ENCODE results near the gene AGTRAP. TPM values are rescaled to one million over a fixed set of nuclear protein-coding genes. Genes with fewer than 3 reads are reported as not detected.

The AGTRAP gene
- total and polyA plus RNA-seq, 2 of the 8 experiments (the other 6 are each of a cell fraction or from before 2014, with no cell fraction given), result 69.7 to 192 TPM

DNA sequence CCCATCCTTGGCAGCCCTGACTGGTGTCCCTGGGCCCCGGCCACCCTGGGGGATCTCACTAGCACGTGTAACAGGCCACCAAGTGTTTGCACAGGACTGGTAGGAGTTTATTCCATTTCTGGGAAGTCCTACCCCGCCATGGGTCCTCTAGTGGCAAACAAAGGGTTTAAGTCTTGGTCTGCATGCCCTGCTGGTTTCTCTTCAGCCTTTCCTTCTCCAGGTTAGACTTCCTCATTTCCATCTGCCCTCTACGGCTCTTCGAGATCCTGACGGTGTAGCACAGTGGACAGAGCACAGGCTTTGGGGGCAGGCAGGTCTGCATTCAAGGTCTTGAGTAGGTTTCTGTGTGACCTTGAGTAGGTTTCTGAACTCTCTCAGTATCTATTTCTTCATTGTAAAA is 2.8 kb downstream of the AGTRAP start (continued):
- TF ChIP-seq, protein P1, sequence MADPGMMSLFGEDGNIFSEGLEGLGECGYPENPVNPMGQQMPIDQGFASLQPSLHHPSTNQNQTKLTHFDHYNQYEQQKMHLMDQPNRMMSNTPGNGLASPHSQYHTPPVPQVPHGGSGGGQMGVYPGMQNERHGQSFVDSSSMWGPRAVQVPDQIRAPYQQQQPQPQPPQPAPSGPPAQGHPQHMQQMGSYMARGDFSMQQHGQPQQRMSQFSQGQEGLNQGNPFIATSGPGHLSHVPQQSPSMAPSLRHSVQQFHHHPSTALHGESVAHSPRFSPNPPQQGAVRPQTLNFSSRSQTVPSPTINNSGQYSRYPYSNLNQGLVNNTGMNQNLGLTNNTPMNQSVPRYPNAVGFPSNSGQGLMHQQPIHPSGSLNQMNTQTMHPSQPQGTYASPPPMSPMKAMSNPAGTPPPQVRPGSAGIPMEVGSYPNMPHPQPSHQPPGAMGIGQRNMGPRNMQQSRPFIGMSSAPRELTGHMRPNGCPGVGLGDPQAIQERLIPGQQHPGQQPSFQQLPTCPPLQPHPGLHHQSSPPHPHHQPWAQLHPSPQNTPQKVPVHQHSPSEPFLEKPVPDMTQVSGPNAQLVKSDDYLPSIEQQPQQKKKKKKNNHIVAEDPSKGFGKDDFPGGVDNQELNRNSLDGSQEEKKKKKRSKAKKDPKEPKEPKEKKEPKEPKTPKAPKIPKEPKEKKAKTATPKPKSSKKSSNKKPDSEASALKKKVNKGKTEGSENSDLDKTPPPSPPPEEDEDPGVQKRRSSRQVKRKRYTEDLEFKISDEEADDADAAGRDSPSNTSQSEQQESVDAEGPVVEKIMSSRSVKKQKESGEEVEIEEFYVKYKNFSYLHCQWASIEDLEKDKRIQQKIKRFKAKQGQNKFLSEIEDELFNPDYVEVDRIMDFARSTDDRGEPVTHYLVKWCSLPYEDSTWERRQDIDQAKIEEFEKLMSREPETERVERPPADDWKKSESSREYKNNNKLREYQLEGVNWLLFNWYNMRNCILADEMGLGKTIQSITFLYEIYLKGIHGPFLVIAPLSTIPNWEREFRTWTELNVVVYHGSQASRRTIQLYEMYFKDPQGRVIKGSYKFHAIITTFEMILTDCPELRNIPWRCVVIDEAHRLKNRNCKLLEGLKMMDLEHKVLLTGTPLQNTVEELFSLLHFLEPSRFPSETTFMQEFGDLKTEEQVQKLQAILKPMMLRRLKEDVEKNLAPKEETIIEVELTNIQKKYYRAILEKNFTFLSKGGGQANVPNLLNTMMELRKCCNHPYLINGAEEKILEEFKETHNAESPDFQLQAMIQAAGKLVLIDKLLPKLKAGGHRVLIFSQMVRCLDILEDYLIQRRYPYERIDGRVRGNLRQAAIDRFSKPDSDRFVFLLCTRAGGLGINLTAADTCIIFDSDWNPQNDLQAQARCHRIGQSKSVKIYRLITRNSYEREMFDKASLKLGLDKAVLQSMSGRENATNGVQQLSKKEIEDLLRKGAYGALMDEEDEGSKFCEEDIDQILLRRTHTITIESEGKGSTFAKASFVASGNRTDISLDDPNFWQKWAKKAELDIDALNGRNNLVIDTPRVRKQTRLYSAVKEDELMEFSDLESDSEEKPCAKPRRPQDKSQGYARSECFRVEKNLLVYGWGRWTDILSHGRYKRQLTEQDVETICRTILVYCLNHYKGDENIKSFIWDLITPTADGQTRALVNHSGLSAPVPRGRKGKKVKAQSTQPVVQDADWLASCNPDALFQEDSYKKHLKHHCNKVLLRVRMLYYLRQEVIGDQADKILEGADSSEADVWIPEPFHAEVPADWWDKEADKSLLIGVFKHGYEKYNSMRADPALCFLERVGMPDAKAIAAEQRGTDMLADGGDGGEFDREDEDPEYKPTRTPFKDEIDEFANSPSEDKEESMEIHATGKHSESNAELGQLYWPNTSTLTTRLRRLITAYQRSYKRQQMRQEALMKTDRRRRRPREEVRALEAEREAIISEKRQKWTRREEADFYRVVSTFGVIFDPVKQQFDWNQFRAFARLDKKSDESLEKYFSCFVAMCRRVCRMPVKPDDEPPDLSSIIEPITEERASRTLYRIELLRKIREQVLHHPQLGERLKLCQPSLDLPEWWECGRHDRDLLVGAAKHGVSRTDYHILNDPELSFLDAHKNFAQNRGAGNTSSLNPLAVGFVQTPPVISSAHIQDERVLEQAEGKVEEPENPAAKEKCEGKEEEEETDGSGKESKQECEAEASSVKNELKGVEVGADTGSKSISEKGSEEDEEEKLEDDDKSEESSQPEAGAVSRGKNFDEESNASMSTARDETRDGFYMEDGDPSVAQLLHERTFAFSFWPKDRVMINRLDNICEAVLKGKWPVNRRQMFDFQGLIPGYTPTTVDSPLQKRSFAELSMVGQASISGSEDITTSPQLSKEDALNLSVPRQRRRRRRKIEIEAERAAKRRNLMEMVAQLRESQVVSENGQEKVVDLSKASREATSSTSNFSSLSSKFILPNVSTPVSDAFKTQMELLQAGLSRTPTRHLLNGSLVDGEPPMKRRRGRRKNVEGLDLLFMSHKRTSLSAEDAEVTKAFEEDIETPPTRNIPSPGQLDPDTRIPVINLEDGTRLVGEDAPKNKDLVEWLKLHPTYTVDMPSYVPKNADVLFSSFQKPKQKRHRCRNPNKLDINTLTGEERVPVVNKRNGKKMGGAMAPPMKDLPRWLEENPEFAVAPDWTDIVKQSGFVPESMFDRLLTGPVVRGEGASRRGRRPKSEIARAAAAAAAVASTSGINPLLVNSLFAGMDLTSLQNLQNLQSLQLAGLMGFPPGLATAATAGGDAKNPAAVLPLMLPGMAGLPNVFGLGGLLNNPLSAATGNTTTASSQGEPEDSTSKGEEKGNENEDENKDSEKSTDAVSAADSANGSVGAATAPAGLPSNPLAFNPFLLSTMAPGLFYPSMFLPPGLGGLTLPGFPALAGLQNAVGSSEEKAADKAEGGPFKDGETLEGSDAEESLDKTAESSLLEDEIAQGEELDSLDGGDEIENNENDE (IDR thresholded peaks at IDR 0.05; ENCODE audit: insufficient replicate concordance, low read length), result no peak
- TF ChIP-seq POLR2AphosphoS5 (IDR thresholded peaks at IDR 0.05; ENCODE audit: low read depth, low read length) (no peak), CBX8 (IDR thresholded peaks at IDR 0.05; ENCODE audit: borderline replicate concordance, low read depth, low read length) (no peak), HDAC6 (IDR thresholded peaks at IDR 0.05; ENCODE audit: low read depth, low read length) (no peak), ZNF274 (IDR thresholded peaks at IDR 0.05; ENCODE audit: borderline replicate concordance, extremely low read depth, low read length) (no peak), RNF2 (IDR thresholded peaks at IDR 0.05; ENCODE audit: borderline replicate concordance, low read depth, low read length, missing control alignments, poor library complexity, severe bottlenecking) (no peak), KDM5A (IDR thresholded peaks at IDR 0.05; ENCODE audit: low read length) (no peak), SP1 (IDR thresholded peaks at IDR 0.05; ENCODE audit: low read depth, low read length) (no peak), TAF7 (optimal IDR thresholded peaks at IDR 0.05; ENCODE audit: borderline replicate concordance, low read depth, low read length) (no peak), HDAC2 (IDR thresholded peaks at IDR 0.05; ENCODE audit: borderline replicate concordance in 1 of 2, low read depth in 2 of 2, low read length in 2 of 2) (no peak), FOSL1 (IDR thresholded peaks at IDR 0.05; ENCODE audit: insufficient read depth, low read depth, low read length) (no peak), TCF12 (IDR thresholded peaks at IDR 0.05; ENCODE audit: low read depth, low read length) (no peak)

All from H1 (cell line).